Endothelial cell (in vitro differentiated cells): ENCODE data around the gene TBC1D22B. TPM values are rescaled to one million over a fixed set of nuclear protein-coding genes. Genes with fewer than 3 reads are reported as not detected.

Source experiments
- DNase-seq: peaks from one replicate; pipeline ENCODE4 v3.0.0; 2021; ENCODE audit warnings: low spot score
- H3K27ac Mint-ChIP-seq: one replicate; pipeline ENCODE4 v1.8.0; 2021; ENCODE audit warnings: mixed read lengths, inconsistent platforms; ENCODE audit not compliant: unreplicated experiment
- H3K27me3 Mint-ChIP-seq: one replicate; pipeline ENCODE4 v1.8.0; 2021; ENCODE audit warnings: mild to moderate bottlenecking, moderate library complexity, mixed read lengths, inconsistent platforms; ENCODE audit not compliant: unreplicated experiment
- H3K36me3 Mint-ChIP-seq: one replicate; pipeline ENCODE4 v1.8.0; 2021; ENCODE audit warnings: mild to moderate bottlenecking, low read depth, mixed read lengths, inconsistent platforms; ENCODE audit not compliant: unreplicated experiment
- H3K4me1 Mint-ChIP-seq: one replicate; pipeline ENCODE4 v1.8.0; 2021; ENCODE audit warnings: mild to moderate bottlenecking, mixed read lengths, inconsistent platforms; ENCODE audit not compliant: unreplicated experiment
- H3K4me3 Mint-ChIP-seq: one replicate; pipeline ENCODE4 v1.8.0; 2021; ENCODE audit warnings: mild to moderate bottlenecking, mixed read lengths, inconsistent platforms; ENCODE audit not compliant: unreplicated experiment
- H3K9me3 Mint-ChIP-seq: one replicate; pipeline ENCODE4 v1.8.0; 2021; ENCODE audit warnings: mixed read lengths, inconsistent platforms; ENCODE audit not compliant: unreplicated experiment
- CTCF ChIP-seq: fragments of 200-600 bp; sonication (generic); IDR thresholded peaks from one replicate; pipeline ENCODE4 v1.5.0; 2021; ENCODE audit warnings: antibody characterized with exemption; ENCODE audit not compliant: unreplicated experiment
- total RNA-seq: library from RNA; stranded (reverse); fragmentation: NEBNext Ultra II Directional; extraction: Animal tissue kit (Norgen Biotek cat#: 25700); gene quantifications from one replicate; pipeline ENCODE4 v1.2.1, GENCODE V29; 2021; ENCODE audit not compliant: unreplicated experiment

The TBC1D22B gene
- total RNA-seq, 1 donor from 2014 or later = 11.8 TPM

GRCh38 chr6:37376078-37376743, 118.6 kb downstream of the TBC1D22B start:
- H3K36me3 Mint-ChIP-seq = peaks cover 6% of the 10 kb centered on the region
- H3K27ac Mint-ChIP-seq = no peak overlapping the region
- H3K9me3 Mint-ChIP-seq = no peaks in the 10 kb centered on the region
- H3K4me1 Mint-ChIP-seq = peaks cover 3% of the 10 kb centered on the region
- no peaks in the 10 kb centered on the region for H3K27me3 Mint-ChIP-seq
- H3K4me3 Mint-ChIP-seq = no peak overlapping the region
- DNase-seq = no peak
- no peak for TF ChIP-seq CTCF

- Mint-ChIP-seq H3K9me3 (no peaks in the 10 kb centered on the region), H3K4me3 (no peak overlapping the region), H3K27ac (no peak overlapping the region), H3K27me3 (no peaks in the 10 kb centered on the region), H3K36me3 (peaks cover 11% of the 10 kb centered on the region), H3K4me1 (no peaks in the 10 kb centered on the region)
- peak; percentile 73 for TF ChIP-seq CTCF
- peak; percentile 20 for DNase-seq
Observed at GRCh38 chr6:37381579-37381978, 124.0 kb downstream of the TBC1D22B start.

Other genes with a start within 250 kb of the TBC1D22B start
- gene PIM1, start 87.6 kb upstream of the TBC1D22B start, total RNA-seq = 9.6 TPM
- 5.4 TPM for gene TMEM217, start 372 bp downstream of the TBC1D22B start, total RNA-seq
- 21.8 TPM for gene RNF8, start 96.2 kb downstream of the TBC1D22B start, total RNA-seq
- 50.0 TPM for gene CMTR1, start 175.4 kb downstream of the TBC1D22B start, total RNA-seq
- 38.0 TPM for gene CCDC167, start 242.1 kb downstream of the TBC1D22B start, total RNA-seq